Adipose tissue (tissue), 3 donors: ENCODE measurements around the gene GALNT6. TPM values are rescaled to one million over a fixed set of nuclear protein-coding genes. Genes with fewer than 3 reads are reported as not detected.
"Not testable (repeated sequence)": the region's sequence is repeated elsewhere in the genome, so short reads cannot be mapped to it uniquely, and the experiment has no call there.

Source experiments
- H3K27ac ChIP-seq: one replicate; pipeline ENCODE4 v1.5.1; 2013; ENCODE audit warnings: low read depth, low read length
- WGBS, 3 donors: extraction: QIAGEN DNeasy Blood & Tissue Kit; methylation state at CpG; one replicate each; pipeline ENCODE4 v1.1.7; 2013; 5-methylcytosine and 5-hydroxymethylcytosine counted together
- polyA plus RNA-seq, 3 donors: library from polyadenylated mRNA; stranded (reverse); fragments of 200-250 nt; gene quantifications; one replicate each; pipeline ENCODE4 v1.2.3, GENCODE V29; 2013
- donor health status: healthy with polysubstance abuse.
- donor health status: Bipolar disorder and iron deficiency.
- donor health status: healthy.

Gene GALNT6
- polyA plus RNA-seq, 3 donors, result 1.7 to 4.5 (median 3.0) TPM

DNA sequence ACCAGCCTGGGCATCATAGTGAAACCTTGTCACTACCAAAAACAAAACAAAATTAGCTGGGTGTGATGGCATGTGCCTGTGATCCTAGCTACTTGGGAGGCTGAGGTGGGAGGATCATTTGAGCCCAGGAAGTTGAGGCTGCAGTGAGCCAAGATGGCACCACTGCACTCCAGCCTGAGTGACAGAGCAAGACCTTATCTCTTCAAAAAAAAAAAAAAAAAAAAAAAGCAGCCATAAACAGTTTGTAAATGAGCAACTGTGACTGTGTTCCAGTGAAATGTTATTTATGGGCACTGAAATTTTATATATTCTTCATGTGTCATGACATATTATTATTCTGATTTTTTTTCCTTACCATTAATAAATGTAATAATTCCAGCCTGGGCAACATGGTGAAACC is 53.9 kb downstream of the GALNT6 start:
- not testable (repeated sequence) for H3K27ac ChIP-seq

DNA sequence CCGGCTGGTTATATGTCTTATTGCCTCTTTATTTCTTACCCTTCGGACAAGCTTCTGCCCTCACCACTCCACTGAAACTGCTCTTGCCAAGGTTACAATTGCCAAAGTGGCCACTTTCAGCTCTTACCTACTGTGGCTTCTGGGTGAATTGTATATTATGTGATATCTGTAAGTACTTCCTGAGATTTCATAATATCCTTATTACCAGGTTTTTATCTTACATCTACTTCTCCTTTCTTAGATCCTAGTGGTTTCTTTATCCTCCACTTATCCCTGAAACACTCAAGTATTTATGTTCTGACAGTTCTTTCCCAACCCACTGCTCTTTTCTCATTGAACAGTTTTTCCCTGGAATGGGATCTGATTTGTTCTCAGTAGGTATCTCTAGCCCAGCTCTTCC is 55.3 kb downstream of the GALNT6 start:
- H3K27ac ChIP-seq, result no peak overlapping the region

DNA sequence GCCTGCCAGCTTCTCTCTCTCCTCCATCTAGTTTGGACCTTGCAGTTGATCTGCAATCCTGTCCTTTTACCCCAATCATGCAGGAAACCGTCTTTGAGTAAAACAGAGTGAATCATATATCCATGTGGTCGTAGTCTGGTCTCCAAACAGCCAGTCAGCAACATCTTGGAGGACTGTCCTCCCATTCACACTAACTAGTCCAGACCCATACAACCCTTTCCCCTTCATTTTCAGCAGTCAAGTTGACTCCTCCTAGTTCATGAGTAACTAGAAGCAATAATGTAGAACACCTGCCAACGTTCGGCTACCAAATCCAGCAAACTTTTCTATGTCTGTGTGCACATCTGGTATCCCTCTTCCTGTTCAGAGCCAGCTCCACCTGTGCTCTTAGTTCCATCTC is 56.4 kb downstream of the GALNT6 start:
- no peak overlapping the region for H3K27ac ChIP-seq
- 63 to 65% (median 65%) methylated on average over 4 of the region's 4 CpGs for WGBS, 3 donors

More for the DNA sequence above, 55.3 kb downstream of the GALNT6 start:
- 52 to 89% (median 74%) methylated on average over 2 of the region's 2 CpGs for WGBS, 3 donors

DNA sequence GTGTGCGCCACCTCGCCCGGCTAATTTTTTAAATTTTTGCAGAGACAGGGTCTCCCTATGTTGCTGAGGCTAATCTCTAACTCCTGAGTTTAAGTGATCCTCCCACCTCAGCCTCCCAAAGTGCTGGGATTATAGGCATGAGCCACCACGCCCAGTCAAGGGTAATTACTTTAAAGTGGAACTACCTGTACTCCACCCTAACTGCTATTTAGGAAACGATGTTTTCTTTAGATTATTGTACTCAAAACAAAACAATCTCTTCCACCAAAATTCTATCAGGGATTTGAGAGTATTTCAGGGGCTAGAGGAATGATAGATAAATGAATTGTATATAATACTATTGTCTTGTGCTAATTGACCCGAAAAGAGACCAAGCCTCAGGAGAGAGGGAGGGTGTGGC is 57.7 kb downstream of the GALNT6 start:
- H3K27ac ChIP-seq, result no peak overlapping the region
- WGBS, 3 donors, result 73 to 77% (median 74%) methylated on average over 6 of the region's 6 CpGs

DNA sequence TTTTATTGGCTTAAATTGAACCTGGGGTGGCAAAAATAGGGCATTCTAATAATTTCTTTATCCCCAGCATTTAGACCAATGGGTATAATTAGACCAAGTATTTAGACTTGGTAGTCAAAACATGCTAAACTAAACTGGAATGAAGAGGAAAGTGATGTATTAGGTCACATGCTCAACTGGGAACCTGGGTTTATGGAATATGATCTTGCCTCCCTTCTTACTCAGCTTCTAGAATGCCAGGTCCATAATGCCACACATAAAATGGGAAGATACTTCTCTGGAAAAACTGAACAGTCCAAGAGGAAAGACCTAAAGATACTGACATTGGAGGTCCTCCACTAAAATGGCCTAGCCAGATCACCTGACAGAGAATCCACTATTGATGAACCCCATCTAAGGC is 61.0 kb downstream of the GALNT6 start:
- H3K27ac ChIP-seq, result no peak overlapping the region

DNA sequence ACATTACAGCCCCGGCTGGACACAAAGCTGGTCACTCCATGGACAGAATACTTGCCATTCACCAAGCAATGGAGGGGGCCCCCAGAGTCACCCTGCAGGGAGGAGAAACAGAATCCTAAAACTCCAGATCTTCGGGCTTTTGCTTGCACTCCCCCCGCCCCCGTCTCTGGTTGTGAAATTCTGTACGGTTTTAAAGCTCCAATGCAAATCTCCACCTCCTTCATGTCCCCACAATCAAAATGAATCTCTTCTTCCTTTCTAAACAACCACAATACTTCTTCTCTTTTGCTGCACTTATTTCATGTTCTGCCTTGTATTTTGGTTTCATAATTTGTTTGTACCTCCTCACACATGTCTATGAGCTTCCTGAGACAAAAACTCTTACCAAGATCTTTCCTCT is 61.5 kb downstream of the GALNT6 start:
- 48 to 79% (median 77%) methylated on average over 5 of the region's 5 CpGs for WGBS, 3 donors
- H3K27ac ChIP-seq, result no peak overlapping the region

DNA sequence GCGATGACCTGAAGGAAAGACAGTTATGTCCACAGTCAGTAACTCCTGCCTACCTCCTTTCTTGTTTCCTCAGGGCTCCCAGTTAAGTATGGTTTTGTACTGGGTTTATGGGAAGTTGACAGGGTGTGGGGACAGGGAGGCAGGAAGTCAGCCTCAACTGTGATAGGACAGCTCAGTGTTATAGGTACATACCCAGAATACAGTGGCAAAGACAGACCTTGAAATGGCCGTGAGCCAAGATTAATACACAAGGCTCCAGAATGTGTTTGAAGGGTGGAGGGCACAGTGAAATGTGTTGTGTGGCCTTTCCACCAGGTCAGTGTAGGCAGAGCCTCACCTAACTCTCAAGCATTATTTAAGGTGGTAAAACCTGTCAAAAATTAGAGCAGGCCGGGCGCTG is 62.6 kb downstream of the GALNT6 start:
- no peak overlapping the region for H3K27ac ChIP-seq
- 74 to 85% (median 82%) methylated on average over 4 of the region's 4 CpGs for WGBS, 3 donors

DNA sequence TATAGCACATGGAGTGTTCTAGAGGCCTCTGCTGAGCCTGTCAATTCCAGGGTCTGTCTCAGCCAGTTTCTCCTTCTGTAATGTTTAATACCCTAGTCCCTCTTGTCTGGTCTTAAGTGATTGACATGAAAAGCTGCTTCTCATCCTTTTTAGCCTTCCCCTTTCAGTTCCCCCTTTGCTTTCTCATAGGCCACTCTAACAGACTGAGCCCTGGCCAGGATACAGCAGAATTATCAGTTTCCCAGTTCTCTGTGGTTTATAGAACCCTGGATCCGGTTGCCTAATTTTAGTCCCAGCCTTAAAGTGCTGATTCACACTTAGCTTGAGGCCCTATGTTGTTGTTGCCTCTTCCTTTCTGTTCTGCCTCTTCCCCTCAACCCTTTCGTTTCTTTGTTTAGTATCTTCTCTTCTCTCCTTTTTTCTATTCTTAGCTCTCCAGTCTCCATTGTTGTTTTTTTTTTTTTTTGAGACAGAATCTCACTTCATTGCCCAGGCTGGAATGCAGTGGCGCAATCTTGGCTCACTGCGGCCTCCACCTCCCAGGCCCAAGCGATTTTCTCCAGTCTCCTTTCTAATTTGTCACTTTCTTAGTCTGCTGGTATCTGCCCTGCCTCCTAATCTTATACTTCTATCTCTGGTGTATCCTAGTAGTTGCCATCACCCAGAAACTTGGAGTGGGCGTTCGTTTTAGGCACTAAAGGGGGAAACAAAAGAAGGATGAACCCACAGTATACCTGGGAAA is 64.3 kb downstream of the GALNT6 start:
- 38 to 68% (median 44%) methylated on average over 7 of the region's 7 CpGs for WGBS, 3 donors
- no peak overlapping the region for H3K27ac ChIP-seq

DNA sequence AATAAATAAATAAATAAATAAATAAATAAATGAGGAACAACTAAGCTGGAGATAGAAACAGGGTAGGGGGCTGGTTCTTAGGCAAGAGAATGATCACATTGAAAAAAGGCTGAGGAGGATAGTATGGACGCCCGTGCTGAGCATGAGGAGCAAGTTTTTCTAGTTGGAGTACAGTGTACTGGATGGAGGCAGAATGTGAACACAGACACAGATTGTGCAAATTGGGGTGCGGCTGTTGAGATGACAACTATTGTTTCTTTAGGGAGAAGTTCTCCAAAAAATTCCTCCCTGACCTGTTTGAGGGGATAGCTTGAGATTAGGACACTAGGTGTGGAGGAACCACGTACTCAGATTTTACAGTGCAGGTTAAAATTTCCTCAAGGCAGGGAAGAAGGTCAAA is 66.3 kb downstream of the GALNT6 start:
- 73 to 83% (median 80%) methylated on average over 4 of the region's 4 CpGs for WGBS, 3 donors
- no peak overlapping the region for H3K27ac ChIP-seq

DNA sequence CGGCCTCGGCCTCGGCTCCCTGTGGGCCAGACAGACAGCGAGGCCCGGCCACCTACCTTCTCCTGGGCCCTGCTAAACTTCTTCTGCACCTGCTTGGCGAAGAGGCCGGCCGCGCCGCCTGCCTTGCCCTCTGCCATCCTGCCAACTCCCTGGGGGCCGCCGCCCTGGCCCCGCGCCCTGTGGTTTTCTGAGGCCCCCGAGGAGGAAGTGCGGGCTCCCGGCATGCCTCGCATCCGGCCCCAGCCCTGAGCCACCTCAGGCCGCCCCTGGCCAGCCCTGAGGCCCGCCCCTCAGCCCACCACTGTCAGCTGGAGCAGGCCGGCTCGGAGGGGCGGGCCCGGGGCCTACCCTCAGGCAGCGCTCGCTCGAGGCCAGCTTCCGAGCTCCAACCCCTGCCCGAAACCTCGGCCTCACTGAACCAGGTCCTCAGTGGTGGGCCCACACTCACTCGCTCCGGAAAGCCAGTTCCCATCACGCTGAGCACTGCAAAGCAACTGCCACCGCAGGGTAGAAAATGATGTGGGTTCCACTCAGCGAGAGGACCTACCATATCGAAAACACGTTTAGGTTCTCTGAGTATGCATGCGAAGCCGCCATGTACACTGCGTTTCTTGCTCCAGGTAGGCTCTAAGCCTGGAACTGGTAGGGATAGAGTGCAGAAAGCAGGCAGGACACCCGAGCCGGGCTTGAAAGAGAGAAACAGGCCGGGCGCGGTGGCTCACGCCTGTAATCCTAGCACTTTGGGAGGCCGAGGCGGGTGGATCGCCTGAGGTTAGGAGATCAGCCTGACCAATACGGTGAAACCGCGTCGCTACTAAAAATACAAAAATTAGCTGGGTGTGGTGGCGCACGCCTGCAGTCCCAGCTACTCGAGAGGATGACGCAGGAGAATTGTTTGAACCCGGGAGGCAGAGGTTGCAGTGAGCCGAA is 67.0 kb downstream of the GALNT6 start, which contains the start of gene BIN2:
BIN2 (minus strand) TSS at position 209 of the 930 bp plus-strand sequence; CDS start at position 137, 72 bp downstream.
- WGBS, 3 donors, result 66 to 91% (median 79%) methylated on average over 51 to 60 of the region's 60 CpGs
- no peak within 1 kb of the TSS for H3K27ac ChIP-seq

DNA sequence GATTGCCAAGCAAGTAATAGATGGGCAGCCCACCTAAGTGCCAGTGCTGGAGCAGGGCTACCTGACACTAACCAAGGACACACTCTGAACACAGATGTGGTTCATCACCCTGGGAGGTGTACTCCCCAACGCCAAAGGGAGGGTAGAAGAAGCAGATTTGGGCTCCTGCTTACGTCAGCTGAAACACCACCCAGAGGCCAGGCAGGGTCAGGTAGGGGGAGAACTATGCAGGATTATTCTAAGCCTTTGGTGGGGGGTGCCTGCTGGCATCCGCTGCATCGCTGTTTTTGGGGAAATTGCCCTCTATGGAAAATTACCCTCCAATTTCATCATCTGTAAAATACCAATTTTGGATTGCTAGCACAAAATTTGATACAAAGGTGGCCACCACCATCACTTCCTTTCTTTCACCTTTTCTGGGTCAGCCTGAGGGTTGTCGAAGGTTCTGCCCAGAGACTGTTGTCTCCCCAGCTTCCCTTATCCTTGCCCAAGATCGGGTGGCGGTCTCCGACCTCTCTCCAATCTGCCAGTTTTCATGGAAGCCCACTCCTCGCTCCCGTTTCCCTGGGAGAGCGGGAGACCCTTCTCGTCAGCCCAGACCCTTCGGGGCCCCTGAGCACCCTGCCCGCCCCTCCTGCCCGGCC is 67.8 kb downstream of the GALNT6 start:
- H3K27ac ChIP-seq, result no peak overlapping the region
- 51 to 81% (median 59%) methylated on average over 15 of the region's 15 CpGs for WGBS, 3 donors

DNA sequence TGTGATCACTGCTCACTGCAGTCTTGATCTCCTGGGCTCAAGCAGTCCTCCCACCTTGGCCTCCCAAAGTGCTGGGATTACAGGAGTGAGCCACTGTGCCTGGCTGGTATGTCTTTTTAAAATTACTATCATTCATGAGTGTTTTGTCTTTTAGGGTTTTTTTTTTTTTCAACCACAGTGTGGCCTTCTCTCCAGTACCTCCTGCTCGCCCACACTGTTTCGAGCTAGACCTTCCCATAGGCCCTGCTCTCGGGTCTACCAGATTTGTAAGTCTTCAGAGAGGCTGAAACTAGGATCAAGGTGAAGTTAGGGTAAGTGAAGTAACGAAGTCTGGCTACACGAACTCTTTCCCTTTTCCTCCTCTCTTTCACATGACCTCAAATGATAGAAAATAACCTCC is 68.8 kb downstream of the GALNT6 start:
- no peak overlapping the region for H3K27ac ChIP-seq

DNA sequence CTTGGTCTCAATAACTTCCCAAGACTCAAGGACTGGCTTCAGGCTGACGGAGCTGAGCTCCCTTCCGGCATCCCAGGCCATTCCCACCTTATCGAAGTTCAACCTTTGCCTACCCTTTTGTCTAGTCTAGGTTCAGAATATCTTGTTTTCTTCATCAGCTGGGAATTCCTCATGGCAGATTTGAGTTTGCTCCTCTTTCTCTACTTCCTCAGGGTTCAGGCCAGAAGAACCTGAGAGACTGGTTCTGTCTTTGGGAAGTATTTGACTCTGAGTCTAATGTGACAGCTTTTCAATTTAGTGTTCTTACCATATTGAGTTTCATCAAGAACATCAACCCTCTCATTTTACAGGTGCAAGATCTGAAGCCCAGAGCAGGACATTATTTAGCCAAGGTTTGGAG is 69.3 kb downstream of the GALNT6 start:
- H3K27ac ChIP-seq, result no peak overlapping the region
- WGBS, 3 donors, result 83 to 93% (median 83%) methylated on average over 3 of the region's 3 CpGs

More for the DNA sequence above, 68.8 kb downstream of the GALNT6 start:
- 66 to 84% (median 81%) methylated on average over 5 of the region's 5 CpGs for WGBS, 3 donors

DNA sequence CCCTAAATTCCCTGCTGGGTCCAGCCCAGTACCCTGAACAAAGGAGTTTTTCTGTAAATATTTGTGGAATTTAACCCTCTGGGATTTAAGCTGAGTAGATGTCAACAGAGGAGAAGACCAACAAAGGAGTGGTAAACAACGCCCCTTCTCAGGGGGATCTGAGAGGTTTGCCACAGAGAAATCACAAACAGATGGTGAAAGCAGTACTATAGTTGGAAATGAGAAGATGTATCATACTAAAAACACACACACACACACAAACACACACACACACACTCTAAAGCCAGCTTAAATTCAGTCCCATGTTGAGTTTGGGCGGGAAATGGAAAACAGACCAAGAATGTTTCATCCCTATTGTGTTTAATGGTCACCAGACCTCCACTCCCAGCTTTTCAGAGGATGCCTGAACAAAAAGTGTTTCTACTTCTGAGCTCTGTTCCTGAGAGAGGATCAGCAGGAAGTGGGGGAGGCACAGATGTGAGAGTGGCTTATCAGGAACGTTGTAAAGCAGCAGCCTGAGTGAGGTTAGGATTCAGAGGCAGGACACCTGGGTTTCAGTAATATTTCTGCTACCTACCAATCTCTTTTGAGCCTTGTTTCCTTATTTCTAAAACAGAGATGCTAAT is 70.4 kb downstream of the GALNT6 start:
- no peak overlapping the region for H3K27ac ChIP-seq
- WGBS, 3 donors, result 19 to 35% (median 28%) methylated on average over 3 of the region's 3 CpGs

DNA sequence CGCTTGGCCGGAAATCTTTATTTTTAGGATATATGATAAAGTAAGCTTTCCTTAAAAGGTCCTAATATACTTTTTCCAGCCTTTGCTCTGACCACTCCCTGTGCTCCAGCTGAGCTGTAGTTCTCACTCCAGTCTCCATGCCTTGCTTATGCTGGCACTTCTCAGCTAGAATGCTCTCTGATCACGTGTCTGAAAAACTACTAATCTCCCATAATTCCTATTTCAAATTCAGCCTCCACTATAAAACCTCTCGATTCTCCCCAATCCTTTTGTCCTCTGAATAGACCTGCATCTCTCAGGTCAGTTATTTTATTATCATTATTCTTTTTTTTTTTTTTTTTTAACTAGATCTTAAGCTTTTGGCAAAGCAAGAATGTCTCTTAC is 70.9 kb downstream of the GALNT6 start:
- 67 to 77% (median 67%) methylated on average over 4 of the region's 4 CpGs for WGBS, 3 donors
- no peak overlapping the region for H3K27ac ChIP-seq

DNA sequence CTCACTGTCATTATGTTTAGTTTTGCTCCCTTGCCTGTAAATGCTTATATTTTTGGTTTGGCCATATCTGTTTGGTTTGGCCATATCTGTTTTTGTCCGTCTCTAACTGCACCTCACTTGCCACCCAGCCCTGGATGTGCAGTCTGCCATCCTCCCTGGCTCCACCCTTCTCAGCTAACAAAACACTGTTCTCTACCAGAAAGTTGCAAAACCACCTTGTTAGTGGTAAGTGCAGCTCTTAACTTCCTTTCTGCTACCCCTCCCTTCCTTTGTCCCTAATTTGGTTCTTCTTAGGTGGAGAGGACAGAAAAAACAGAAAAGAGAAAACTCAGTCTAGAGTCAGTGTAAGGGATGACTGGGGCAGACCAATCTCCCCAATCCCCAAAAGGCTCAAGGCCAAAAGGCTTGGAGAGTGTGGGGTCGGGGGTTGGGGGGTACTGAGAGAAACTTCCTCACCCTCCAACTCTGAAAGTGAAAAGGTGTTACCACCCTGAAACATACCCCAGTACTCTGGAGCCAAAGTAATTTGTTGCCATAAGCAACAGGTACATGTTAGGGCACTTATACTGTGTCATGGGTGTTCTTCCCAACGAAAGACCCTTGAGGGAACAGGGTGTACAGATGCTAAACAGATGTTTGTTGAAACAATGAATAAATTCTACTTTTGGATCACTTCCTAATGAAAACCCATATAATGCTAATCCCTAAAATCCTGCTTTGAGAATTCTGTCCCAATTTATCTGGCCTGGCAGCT is 72.2 kb downstream of the GALNT6 start:
- 50 to 60% (median 56%) methylated on average over 3 of the region's 3 CpGs for WGBS, 3 donors
- H3K27ac ChIP-seq, result no peak overlapping the region

DNA sequence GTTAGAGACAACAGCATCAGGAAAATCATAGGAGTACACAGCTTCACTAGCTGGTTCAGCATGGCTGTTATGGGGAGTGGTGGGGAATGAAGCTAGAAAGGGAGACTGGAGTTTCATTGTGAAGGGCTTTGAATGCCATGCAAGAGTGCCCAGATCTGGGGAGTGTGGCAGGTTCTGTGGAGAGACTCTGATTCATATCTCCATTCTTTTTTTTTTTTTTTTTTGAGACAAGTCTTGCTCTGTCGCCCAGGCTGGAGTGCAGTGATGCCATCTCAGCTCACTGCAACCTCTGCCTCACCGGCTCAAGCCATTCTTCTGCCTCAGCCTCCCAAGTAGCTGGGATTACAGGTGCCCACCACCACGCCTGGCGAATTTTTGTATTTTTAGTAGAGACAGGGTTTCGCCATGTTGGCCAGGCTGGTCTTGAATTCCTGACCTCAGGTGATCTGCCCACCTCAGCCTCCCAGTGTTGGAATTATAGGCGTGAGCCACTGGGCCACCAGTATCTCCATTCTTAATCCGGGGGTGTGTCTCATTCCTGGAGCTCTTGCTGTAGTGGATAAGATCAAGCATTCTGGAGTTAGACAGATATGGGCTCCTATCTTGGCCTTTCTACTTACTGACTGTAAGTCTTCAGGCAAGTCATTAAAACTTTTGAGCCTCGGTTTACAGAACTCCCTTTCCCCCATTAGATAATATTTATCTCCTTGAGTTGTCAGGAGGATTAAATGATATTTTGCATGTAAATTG is 73.0 kb downstream of the GALNT6 start:
- 86 to 93% (median 88%) methylated on average over 8 of the region's 8 CpGs for whole genome bisulfite sequencing, 3 donors
- not testable (repeated sequence) for H3K27ac ChIP-seq
